Daoy (cell line): ENCODE results near the gene ACER3. TPM values are rescaled to one million over a fixed set of nuclear protein-coding genes. Genes with fewer than 3 reads are reported as not detected.
"Not testable (repeated sequence)": the region's sequence is repeated elsewhere in the genome, so short reads cannot be mapped to it uniquely, and the experiment has no call there.

Experiments
- DNase-seq: peaks from one replicate; pipeline ENCODE4 v3.0.0-alpha.2; 2015; ENCODE audit warnings: low read depth
- total RNA-seq: library from RNA; depleted of rRNA; stranded (reverse); fragments of >200 nt; shearing (Covaris generic); gene quantifications from 2 replicates; pipeline ENCODE4 v1.2.3, GENCODE V29; 2014

The ACER3 gene
- total RNA-seq, 1 experiment from 2014 or later = 8.3 TPM

- DNase-seq = peak; percentile 72
Measured at GRCh38 chr11:77038029-77038824, 177.5 kb downstream of the ACER3 start.

GRCh38 chr11:77038825-77039326 lies 178.2 kb downstream of the ACER3 start:
- DNase-seq = peak; percentile 30

GRCh38 chr11:77039491-77040400 lies 179.0 kb downstream of the ACER3 start:
- DNase-seq = no peak

GRCh38 chr11:77040401-77040777 lies 179.7 kb downstream of the ACER3 start:
- no peak for DNase-seq

- no peak for DNase-seq
Measured at GRCh38 chr11:77040889-77041288, 180.2 kb downstream of the ACER3 start.

GRCh38 chr11:77042111-77042726 lies 181.5 kb downstream of the ACER3 start:
- no peak for DNase-seq

- DNase-seq = no peak
Measured at GRCh38 chr11:77044356-77044755, 183.6 kb downstream of the ACER3 start.

- DNase-seq = no peak
Measured at GRCh38 chr11:77044886-77045285, 184.2 kb downstream of the ACER3 start.

- peak; percentile 52 for DNase-seq
Measured at GRCh38 chr11:77046060-77046501, 185.4 kb downstream of the ACER3 start.

GRCh38 chr11:77047007-77047927 lies 186.5 kb downstream of the ACER3 start:
- peak; percentile 88 for DNase-seq

GRCh38 chr11:77047928-77048446 lies 187.3 kb downstream of the ACER3 start:
- DNase-seq = not testable (repeated sequence)

GRCh38 chr11:77049026-77049425 lies 188.3 kb downstream of the ACER3 start:
- DNase-seq = no peak

GRCh38 chr11:77051511-77051910 lies 190.8 kb downstream of the ACER3 start:
- no peak for DNase-seq

- DNase-seq = no peak
Measured at GRCh38 chr11:77052518-77052917, 191.8 kb downstream of the ACER3 start.

GRCh38 chr11:77053217-77054015 lies 192.7 kb downstream of the ACER3 start:
- no peak for DNase-seq

- DNase-seq = no peak
Measured at GRCh38 chr11:77054084-77054483, 193.4 kb downstream of the ACER3 start.

GRCh38 chr11:77055101-77055561 lies 194.4 kb downstream of the ACER3 start:
- no peak for DNase-seq

- no peak for DNase-seq
Measured at GRCh38 chr11:77055913-77056312, 195.2 kb downstream of the ACER3 start.

GRCh38 chr11:77056814-77057402 lies 196.2 kb downstream of the ACER3 start:
- no peak for DNase-seq
